Measurements from ENCODE around the gene CDC25A. TPM values are rescaled to one million over a fixed set of nuclear protein-coding genes. Genes with fewer than 3 reads are reported as not detected.

Gene CDC25A
- total and polyA plus RNA-seq, 2 of the 8 experiments (the other 6 are each of a cell fraction or from before 2014, with no cell fraction given) = 20.7 to 62.1 TPM

- no peak overlapping the region for H3K4me2 ChIP-seq (ENCODE audit: insufficient read depth in 1 of 2, low read depth in 2 of 2, low read length in 2 of 2)
- no peaks in the 10 kb centered on the region for H3K36me3 ChIP-seq (ENCODE audit: control insufficient read depth in 2 of 4, insufficient read depth in 4 of 4, low read length in 3 of 4)
- H2BK12ac ChIP-seq (ENCODE audit: low read depth, low read length) = no peak overlapping the region
- no peak overlapping the region for H3K23ac ChIP-seq (ENCODE audit: insufficient read length)
- ChIA-PET CTCF (ENCODE audit: partially characterized antibody) (interaction anchor here (1.8 to 2.0 kb wide), 2 partner anchors 32 to 206 kb away, joined by 5 to 11 read pairs; no protein-coding TSS in a partner anchor), POLR2A (ENCODE audit: partially characterized antibody) (interaction anchor here (0.7 to 4.2 kb wide), 5 partner anchors 11 to 33 kb away, joined by 3 to 37 read pairs (median 3); partner anchors contain the start of gene ZNF589)
- no peak for FAIRE-seq
- no peak overlapping the region for H3K4me3 ChIP-seq (ENCODE audit: extremely low read depth in 1 of 4, insufficient read depth in 2 of 4, low read depth in 3 of 4, low read length in 4 of 4)
- no peak overlapping the region for H2BK5ac ChIP-seq (ENCODE audit: low read depth, low read length)
- H3K27me3 ChIP-seq (replicated peaks in 1 of 4; ENCODE audit: control insufficient read depth in 3 of 4, extremely low read depth in 1 of 4, insufficient read depth in 3 of 4, low read length in 3 of 4) = no peaks in the 10 kb centered on the region; a peak in 1 of 7 replicates
- H2BK20ac ChIP-seq (ENCODE audit: low read length) = no peak overlapping the region
- no peak overlapping the region for H4K8ac ChIP-seq (ENCODE audit: extremely low read depth, insufficient read depth, low read length)
- no peaks in the 10 kb centered on the region for H3K79me2 ChIP-seq (ENCODE audit: control insufficient read depth in 1 of 2, insufficient read depth in 2 of 2, low read length in 2 of 2)
- H3K9ac ChIP-seq (replicated peaks in 1 of 4; ENCODE audit: extremely low read depth in 1 of 4, low read depth in 3 of 4, low read length in 3 of 4) = no peak overlapping the region
- no peak overlapping the region for H3K56ac ChIP-seq (replicated peaks; ENCODE audit: insufficient read length, low read depth, low read length)
- H4K20me1 ChIP-seq (replicated peaks in 1 of 2; ENCODE audit: control insufficient read depth in 1 of 2, insufficient read depth in 2 of 2, low read length in 2 of 2) = no peaks in the 10 kb centered on the region
- no peaks in the 10 kb centered on the region for H3K9me3 ChIP-seq (ENCODE audit: insufficient read depth in 2 of 2, low read depth in 1 of 2, low read length in 1 of 2)
- no peak overlapping the region for H3K4ac ChIP-seq (replicated peaks; ENCODE audit: insufficient read length, low read depth, low read length)
- H4K91ac ChIP-seq (replicated peaks; ENCODE audit: insufficient read length, low read length) = no peak overlapping the region
- H3K4me1 ChIP-seq (replicated peaks in 1 of 4; ENCODE audit: control insufficient read depth in 3 of 4, insufficient read depth in 4 of 4, low read length in 3 of 4) = no peaks in the 10 kb centered on the region; a peak in 2 of 7 replicates
- H2BK15ac ChIP-seq (ENCODE audit: low read length) = peak overlapping the region; percentile 46; the same call in 1 of the 2 replicates
- H2AK5ac ChIP-seq (ENCODE audit: low read depth, low read length) = peak overlapping the region; percentile 53; the same call in 1 of the 2 replicates
- no peaks in the 10 kb centered on the region for H3K23me2 ChIP-seq (ENCODE audit: low read depth, low read length)
- no peak for DNase-seq (ENCODE audit: low read depth in 1 of 2, low spot score in 2 of 2)
- WGBS, 2 experiments (ENCODE audit: extremely low coverage in 1 of 2, insufficient coverage in 1 of 2, insufficient read length in 1 of 2, insufficient replicate concordance in 2 of 2, low coverage in 1 of 2, low lambda C conversion rate in 2 of 2, missing lambda C conversion rate in 1 of 2) = 74% methylated on average over 3 of the region's 3 CpGs; no CpG with 5 or more reads in 1 of the 2 experiments
- no peak overlapping the region for H3K14ac ChIP-seq (ENCODE audit: insufficient read length)
- no peak overlapping the region for H2AFZ ChIP-seq (ENCODE audit: low read length)
- H3K27ac ChIP-seq (ENCODE audit: low read depth, low read length) = no peak overlapping the region
- H4K5ac ChIP-seq (ENCODE audit: insufficient read length, low read depth, low read length) = no peak overlapping the region
- no peaks in the 10 kb centered on the region for H3K79me1 ChIP-seq (ENCODE audit: low read depth, low read length)
- H3K18ac ChIP-seq (ENCODE audit: extremely low read depth, low read length) = no peak overlapping the region
- H2BK120ac ChIP-seq (replicated peaks; ENCODE audit: low read depth, low read length) = no peak overlapping the region
- no peak for TF ChIP-seq CHD1 (IDR thresholded peaks at IDR 0.05; ENCODE audit: low read depth, low read length)
- TF ChIP-seq RNF2 (IDR thresholded peaks at IDR 0.05; ENCODE audit: borderline replicate concordance, low read depth, low read length, missing control alignments, poor library complexity, severe bottlenecking) = no peak
- no peak for TF ChIP-seq YY1 (IDR thresholded peaks at IDR 0.05; ENCODE audit: low read depth, low read length)
- no peak for TF ChIP-seq CREB1 (IDR thresholded peaks at IDR 0.05)
Observed at GRCh38 chr3:48226939-48227338, 38.7 kb upstream of the CDC25A start.

Data from H1 (cell line).